Activated naive CD8-positive, alpha-beta T cell treated with anti-CD3 and anti-CD28 coated beads, Interleukin-2, amount 50 U/mL, for 24 hours (primary cell): ENCODE results near the gene MCTP2.
A peak's percentile ranks its signal among the peaks of the same experiment; 100 is the strongest.

Source experiments
- ATAC-seq: fragments of 150-1000 bp; cut with Tn5 transposase; one replicate; pipeline ENCODE4 v1.10.0; 2021
- DNase-seq: peaks from one replicate; pipeline ENCODE4 v3.0.0; 2021
- H3K27ac Mint-ChIP-seq: one replicate; pipeline ENCODE4 v1.8.0; 2021; ENCODE audit warnings: mild to moderate bottlenecking, mixed read lengths
- H3K27me3 Mint-ChIP-seq: one replicate; pipeline ENCODE4 v1.8.0; 2021; ENCODE audit warnings: mixed read lengths
- H3K36me3 Mint-ChIP-seq: one replicate; pipeline ENCODE4 v1.8.0; 2021; ENCODE audit warnings: low read depth, mixed read lengths
- H3K4me1 Mint-ChIP-seq: one replicate; pipeline ENCODE4 v1.8.0; 2021; ENCODE audit warnings: mixed read lengths
- H3K4me3 Mint-ChIP-seq: one replicate; pipeline ENCODE4 v1.8.0; 2021; ENCODE audit warnings: mild to moderate bottlenecking, moderate library complexity, mixed read lengths
- H3K9me3 Mint-ChIP-seq: one replicate; pipeline ENCODE4 v1.8.0; 2021; ENCODE audit warnings: mixed read lengths

MCTP2 gene

GRCh38 chr15:94287794-94288246 lies 56.5 kb downstream of the MCTP2 start:
- ATAC-seq (peak; percentile 97), DNase-seq (peak; percentile 54)
- peaks cover 16% of the 10 kb centered on the region for H3K36me3 Mint-ChIP-seq

GRCh38 chr15:94290730-94291129 lies 59.4 kb downstream of the MCTP2 start:
- Mint-ChIP-seq H3K4me1 (peaks cover 70% of the 10 kb centered on the region), H3K4me3 (no peak overlapping the region), H3K9me3 (peaks cover 20% of the 10 kb centered on the region), H3K27me3 (no peaks in the 10 kb centered on the region), H3K27ac (no peak overlapping the region), H3K36me3 (peaks cover 18% of the 10 kb centered on the region)
- ATAC-seq = no peak
- DNase-seq = no peak

More at GRCh38 chr15:94287794-94288246, 56.5 kb downstream of the MCTP2 start:
- Mint-ChIP-seq H3K27me3 (no peaks in the 10 kb centered on the region), H3K4me3 (peak overlapping the region; percentile 65), H3K4me1 (peaks cover 59% of the 10 kb centered on the region), H3K27ac (peak overlapping the region; percentile 77), H3K9me3 (peaks cover 20% of the 10 kb centered on the region)

DNA sequence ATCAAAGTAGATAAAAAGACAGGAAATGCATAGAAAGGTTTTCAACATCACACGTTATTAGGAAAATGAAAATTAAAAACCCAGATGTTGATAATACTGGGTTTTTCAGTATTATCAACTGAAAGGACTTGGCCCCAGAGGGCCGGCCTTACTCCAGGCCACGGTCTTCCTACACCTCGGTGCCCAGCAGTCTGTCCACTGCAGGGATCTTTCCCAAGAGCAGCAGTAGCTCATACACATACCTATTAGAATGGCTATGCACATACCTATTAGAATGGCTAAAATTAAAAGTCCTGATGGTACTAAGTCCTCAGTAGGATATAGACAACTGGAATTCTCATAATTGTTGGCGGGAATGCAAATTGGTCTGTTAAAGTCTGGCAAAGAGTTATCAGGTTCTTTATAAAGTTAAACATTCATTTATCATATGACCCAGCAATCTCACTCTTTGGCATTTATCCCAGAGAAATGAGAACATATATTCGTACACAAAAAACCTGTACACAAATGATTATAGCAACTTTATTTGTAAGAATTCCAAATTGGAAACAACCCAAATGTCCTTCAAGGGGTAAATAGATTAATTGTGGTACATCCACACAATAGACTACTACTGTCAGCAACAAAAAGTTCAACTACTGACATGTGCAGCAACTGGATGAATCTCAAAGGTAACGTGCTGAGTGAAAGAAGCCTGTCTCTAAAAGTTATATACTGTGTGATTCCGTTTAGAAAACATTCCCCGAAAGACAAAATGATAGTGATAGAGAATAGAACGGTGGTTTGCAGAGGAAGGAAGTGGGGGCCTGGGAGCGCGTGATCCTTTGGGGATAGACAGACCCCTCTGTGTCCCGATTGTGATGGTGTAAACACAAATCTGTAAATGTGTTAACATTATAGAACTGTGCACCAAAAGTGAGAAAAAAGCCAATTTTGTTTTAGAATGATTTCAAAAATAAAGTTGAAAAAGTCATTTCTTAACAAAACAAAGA lies 62.3 kb downstream of the MCTP2 start:
- ATAC-seq (no peak), DNase-seq (no peak)
- no peak overlapping the region for H3K4me3 Mint-ChIP-seq
- peaks cover 18% of the 10 kb centered on the region for H3K36me3 Mint-ChIP-seq
- H3K9me3 Mint-ChIP-seq = peaks cover 19% of the 10 kb centered on the region
- no peak overlapping the region for H3K27ac Mint-ChIP-seq
- peaks cover 64% of the 10 kb centered on the region for H3K4me1 Mint-ChIP-seq
- H3K27me3 Mint-ChIP-seq = no peaks in the 10 kb centered on the region

DNA sequence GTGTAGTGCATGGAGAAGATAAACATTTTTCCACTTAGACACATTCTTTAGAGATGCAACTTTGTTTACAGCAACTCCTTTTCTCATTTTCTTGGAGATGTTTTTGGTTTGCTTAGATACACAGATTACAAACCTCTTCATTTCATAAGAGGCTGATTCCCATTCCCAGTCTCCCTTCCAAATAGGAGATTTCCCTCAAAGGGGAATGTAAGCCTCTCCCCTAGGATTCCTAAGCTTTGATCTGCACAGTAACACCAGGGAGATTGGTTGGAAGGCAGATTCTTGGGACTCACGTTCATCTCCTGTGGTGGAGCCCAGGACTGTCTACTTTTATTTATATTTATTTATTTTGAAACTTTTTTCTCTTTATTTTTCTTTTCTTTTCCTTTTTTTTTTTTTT lies 63.2 kb downstream of the MCTP2 start:
- Mint-ChIP-seq H3K27ac (no peak overlapping the region), H3K27me3 (no peaks in the 10 kb centered on the region), H3K4me3 (no peak overlapping the region), H3K4me1 (peaks cover 64% of the 10 kb centered on the region), H3K9me3 (peaks cover 14% of the 10 kb centered on the region), H3K36me3 (peaks cover 19% of the 10 kb centered on the region)
- ATAC-seq (no peak), DNase-seq (no peak)

DNA sequence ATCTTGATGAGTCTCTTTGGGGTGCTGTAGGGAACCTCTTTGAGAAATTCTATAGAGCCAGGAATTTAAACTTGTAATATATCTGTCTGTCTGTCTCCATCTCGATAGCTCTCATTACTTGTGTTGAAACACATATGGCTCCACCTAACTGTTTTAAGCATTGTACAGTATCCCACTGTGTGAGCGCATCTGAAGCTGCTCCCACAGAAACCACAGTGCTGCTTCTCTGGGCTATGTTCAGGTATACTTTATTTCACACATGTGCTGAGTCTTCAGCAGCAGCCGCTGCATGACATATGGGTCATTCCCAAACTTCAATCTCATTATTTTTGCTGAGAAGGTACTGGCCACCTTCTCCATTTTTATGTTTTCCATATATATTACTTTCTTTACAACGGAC lies 63.9 kb downstream of the MCTP2 start:
- Mint-ChIP-seq H3K9me3 (peaks cover 12% of the 10 kb centered on the region), H3K4me1 (peaks cover 65% of the 10 kb centered on the region), H3K27ac (no peak overlapping the region), H3K27me3 (no peaks in the 10 kb centered on the region), H3K36me3 (peaks cover 18% of the 10 kb centered on the region), H3K4me3 (no peak overlapping the region)
- ATAC-seq (no peak), DNase-seq (no peak)

DNA sequence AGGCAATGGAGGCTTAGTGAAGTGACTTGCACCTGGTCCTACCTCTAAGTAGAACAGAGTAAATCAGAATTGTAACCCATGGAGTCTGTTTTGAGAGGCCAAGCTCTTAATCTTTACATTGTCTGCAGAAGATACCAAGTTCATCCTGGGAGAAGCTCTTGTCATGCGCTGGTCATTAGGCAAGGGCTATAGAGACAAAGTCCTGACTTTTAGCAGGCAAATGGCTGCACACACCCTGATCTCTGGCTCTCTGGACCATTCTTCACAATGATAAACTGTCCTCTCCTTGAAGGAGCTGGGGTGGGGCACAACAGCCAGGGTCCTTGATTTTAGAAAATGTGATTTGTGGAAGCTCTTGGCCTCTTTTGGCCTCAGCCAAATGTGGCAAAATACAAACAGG lies 65.4 kb downstream of the MCTP2 start:
- H3K27me3 Mint-ChIP-seq = no peaks in the 10 kb centered on the region
- H3K4me1 Mint-ChIP-seq = peaks cover 59% of the 10 kb centered on the region
- peaks cover 19% of the 10 kb centered on the region for H3K36me3 Mint-ChIP-seq
- ATAC-seq (no peak), DNase-seq (no peak)
- H3K27ac Mint-ChIP-seq = peak overlapping the region; percentile 15
- H3K9me3 Mint-ChIP-seq = peaks cover 4% of the 10 kb centered on the region
- no peak overlapping the region for H3K4me3 Mint-ChIP-seq

DNA sequence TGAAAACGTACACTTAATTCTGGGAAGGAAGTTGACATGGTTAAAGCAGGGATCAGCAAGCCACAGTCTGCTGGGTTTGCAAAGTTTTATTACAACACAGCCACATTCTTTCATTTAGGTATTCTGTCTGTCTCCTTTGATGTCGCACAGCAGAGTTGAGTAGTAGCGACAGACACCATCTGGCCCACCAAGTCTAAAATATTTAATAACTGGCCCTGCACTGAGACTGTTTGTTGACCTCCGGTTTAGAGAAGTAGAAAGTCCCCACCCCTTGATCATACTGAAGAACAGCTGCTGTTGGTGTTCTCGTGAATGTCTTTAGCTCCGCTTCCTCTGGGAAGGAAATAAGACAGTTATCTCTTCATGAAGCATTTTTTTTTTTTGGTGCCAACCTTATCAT lies 66.2 kb downstream of the MCTP2 start:
- H3K36me3 Mint-ChIP-seq = peaks cover 28% of the 10 kb centered on the region
- ATAC-seq (no peak), DNase-seq (no peak)
- H3K9me3 Mint-ChIP-seq = peaks cover 8% of the 10 kb centered on the region
- H3K4me1 Mint-ChIP-seq = peaks cover 55% of the 10 kb centered on the region
- H3K27me3 Mint-ChIP-seq = no peaks in the 10 kb centered on the region
- peak overlapping the region; percentile 20 for H3K27ac Mint-ChIP-seq
- H3K4me3 Mint-ChIP-seq = no peak overlapping the region

DNA sequence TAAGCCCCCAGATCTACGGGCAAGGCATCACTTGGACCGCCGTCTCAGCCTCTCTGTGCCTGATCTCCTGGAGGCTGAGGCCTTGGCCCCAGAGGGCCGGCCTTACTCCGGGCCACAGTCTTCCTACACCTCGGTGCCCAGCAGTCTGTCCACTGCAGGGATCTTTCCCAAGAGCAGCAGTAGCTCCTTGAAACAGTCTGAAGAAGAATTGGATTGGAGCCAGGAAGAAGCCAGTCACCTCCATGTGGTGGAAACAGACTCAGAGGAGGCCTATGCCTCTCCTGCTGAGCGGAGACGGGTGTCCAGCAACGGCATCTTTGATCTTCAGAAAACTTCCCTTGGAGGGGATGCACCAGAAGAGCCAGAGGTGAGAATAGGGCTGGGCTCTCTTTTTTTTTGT lies 67.0 kb downstream of the MCTP2 start:
- Mint-ChIP-seq H3K4me3 (no peak overlapping the region), H3K9me3 (peaks cover 13% of the 10 kb centered on the region), H3K36me3 (peaks cover 34% of the 10 kb centered on the region), H3K4me1 (peaks cover 56% of the 10 kb centered on the region), H3K27ac (peak overlapping the region; percentile 18), H3K27me3 (no peaks in the 10 kb centered on the region)
- ATAC-seq (no peak), DNase-seq (no peak)

DNA sequence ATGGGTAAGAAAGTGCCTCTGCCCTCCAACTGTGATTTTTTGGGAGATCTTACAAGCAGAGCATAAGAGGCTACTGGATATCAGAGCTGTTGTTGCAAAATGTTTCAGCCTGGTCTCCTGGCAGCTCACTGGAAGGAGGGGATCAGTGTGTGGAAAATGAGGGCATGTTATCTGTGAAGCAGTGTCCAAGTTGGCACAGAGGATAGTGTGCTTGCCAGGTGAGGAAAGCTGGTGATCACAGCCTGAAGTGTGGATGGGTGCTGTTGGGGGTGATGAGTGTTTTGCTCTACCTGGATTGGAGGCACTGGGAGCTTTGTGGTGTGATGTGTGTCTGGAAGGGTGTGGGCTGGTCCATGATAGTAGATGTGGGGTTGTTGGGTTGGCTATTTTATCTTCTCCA lies 69.3 kb downstream of the MCTP2 start:
- Mint-ChIP-seq H3K36me3 (peaks cover 47% of the 10 kb centered on the region), H3K4me1 (peaks cover 60% of the 10 kb centered on the region), H3K27ac (no peak overlapping the region), H3K27me3 (no peaks in the 10 kb centered on the region), H3K4me3 (no peak overlapping the region), H3K9me3 (peaks cover 26% of the 10 kb centered on the region)
- ATAC-seq (no peak), DNase-seq (no peak)

DNA sequence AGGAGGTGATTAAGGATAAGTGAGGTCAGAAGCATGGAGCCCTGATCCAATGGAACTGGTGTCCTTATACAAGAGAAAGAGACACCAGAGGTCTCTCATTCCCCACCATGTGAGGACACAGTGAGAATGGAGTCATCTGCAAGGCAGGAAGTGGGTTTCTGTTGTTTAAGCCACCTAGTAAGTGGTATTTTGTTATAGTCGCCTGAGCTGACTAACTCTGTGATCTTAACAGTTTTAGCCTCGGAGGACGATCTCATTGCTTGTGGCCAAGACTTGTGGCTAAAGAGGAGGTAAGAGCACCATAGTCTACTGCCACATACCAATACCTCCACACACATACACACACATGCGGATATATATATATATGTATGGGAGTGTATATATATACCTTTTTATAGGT lies 73.8 kb downstream of the MCTP2 start:
- Mint-ChIP-seq H3K36me3 (peaks cover 59% of the 10 kb centered on the region), H3K9me3 (peaks cover 26% of the 10 kb centered on the region), H3K27ac (peak overlapping the region; percentile 73), H3K4me3 (no peak overlapping the region), H3K27me3 (no peaks in the 10 kb centered on the region), H3K4me1 (peaks cover 55% of the 10 kb centered on the region)
- ATAC-seq (peak; percentile 82), DNase-seq (peak; percentile 17)

DNA sequence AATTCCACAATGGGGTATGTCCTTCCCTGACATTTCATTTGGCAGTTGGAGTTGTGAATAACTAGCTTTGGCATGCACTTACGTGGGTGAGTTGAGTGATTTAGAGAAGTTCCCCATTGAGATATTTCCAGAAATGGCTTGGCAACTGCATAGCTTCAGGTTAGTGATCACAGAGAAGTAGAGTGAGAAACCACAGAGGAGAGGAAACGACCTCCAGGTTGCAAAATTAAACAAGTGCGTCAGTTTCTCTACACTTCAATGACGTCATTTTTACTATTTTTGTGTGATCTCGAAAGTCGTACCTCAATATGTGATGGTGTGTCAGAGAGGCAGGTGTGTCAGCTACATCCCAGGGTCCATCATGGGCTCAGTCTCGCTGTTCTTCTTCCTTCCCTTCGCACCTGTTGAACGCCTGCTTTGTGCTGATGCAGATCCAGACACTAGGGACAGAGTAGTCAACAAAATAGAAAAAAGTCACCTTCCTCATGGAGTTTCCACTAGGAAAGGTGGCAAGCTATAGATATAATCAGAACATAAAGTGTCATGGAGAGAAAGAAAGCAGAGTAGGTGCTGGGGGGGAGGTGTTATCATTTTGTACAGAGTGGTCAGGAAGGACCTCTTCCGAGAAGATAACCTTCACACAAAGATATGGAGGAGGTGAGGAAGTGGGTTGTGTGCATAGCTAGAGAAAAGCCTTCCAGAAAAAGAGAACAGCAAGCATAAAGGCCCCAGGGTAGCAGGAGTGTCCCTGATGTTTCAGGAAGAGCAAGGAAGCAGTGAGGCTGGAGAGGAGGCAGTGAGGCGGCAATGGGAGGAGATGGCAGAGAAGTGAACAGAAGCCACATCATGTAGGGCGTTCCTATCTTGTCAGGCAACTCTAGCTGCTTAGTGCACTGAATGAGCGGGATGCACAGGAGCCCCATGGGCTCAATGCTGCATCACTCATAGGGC lies 75.6 kb downstream of the MCTP2 start:
- no peaks in the 10 kb centered on the region for H3K27me3 Mint-ChIP-seq
- H3K4me1 Mint-ChIP-seq = peaks cover 55% of the 10 kb centered on the region
- H3K9me3 Mint-ChIP-seq = peaks cover 23% of the 10 kb centered on the region
- no peak for DNase-seq
- peaks cover 48% of the 10 kb centered on the region for H3K36me3 Mint-ChIP-seq
- H3K4me3 Mint-ChIP-seq = peak overlapping the region; percentile 21
- peak overlapping the region; percentile 73 for H3K27ac Mint-ChIP-seq
- peak; percentile 61 for ATAC-seq

DNA sequence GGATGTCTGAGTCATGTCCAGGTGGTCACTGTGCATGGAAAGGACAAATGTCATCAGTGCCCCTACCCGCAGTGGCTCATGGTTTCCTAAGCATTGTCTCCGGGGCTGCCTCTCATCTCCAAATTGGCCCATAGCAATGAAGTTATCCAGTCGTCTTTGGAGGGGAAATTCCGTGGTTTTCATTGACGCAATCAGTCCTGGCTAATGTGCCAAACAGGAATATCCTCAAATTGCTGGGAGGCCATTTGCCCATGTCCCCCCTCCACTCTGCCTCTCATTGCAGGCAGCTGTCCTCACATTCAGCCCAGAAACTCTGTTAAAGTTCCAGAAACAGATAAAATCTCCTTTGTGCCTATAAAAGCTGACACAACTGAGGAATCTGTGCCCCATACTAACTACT lies 81.6 kb downstream of the MCTP2 start:
- Mint-ChIP-seq H3K4me1 (peaks cover 13% of the 10 kb centered on the region), H3K27me3 (no peaks in the 10 kb centered on the region), H3K27ac (no peak overlapping the region), H3K4me3 (no peak overlapping the region), H3K36me3 (peaks cover 26% of the 10 kb centered on the region), H3K9me3 (no peaks in the 10 kb centered on the region)
- ATAC-seq = no peak
- no peak for DNase-seq

- peak overlapping the region; percentile 24 for H3K27ac Mint-ChIP-seq
These were observed 83.3 kb downstream of the MCTP2 start for GRCh38 chr15:94314639-94315038.

GRCh38 chr15:94317211-94317610 lies 85.8 kb downstream of the MCTP2 start:
- ATAC-seq (no peak), DNase-seq (no peak)
- Mint-ChIP-seq H3K36me3 (peaks cover 36% of the 10 kb centered on the region), H3K27ac (no peak overlapping the region), H3K4me1 (peaks cover 7% of the 10 kb centered on the region), H3K4me3 (no peak overlapping the region), H3K27me3 (no peaks in the 10 kb centered on the region), H3K9me3 (no peaks in the 10 kb centered on the region)

More at GRCh38 chr15:94314639-94315038, 83.3 kb downstream of the MCTP2 start:
- H3K9me3 Mint-ChIP-seq = no peaks in the 10 kb centered on the region
- H3K36me3 Mint-ChIP-seq = peaks cover 28% of the 10 kb centered on the region
- DNase-seq = no peak
- H3K4me1 Mint-ChIP-seq = peaks cover 7% of the 10 kb centered on the region
- no peak overlapping the region for H3K4me3 Mint-ChIP-seq
- no peaks in the 10 kb centered on the region for H3K27me3 Mint-ChIP-seq
- no peak for ATAC-seq
